Measurements from ENCODE around the gene IMPDH2.

The IMPDH2 gene

GRCh38 chr3:49035281-49035680 is 6.1 kb upstream of the IMPDH2 start:
- H3K4me3 ChIP-seq (ENCODE audit: low read length), result no peak overlapping the region
- no peak for TF ChIP-seq CTCF (conservative IDR thresholded peaks at IDR 0.05; ENCODE audit: low read length)
- no peak for DNase-seq (ENCODE audit: low read depth)

GRCh38 chr3:49034650-49035049 is 5.5 kb upstream of the IMPDH2 start:
- TF ChIP-seq CTCF (conservative IDR thresholded peaks at IDR 0.05; ENCODE audit: low read length), result no peak
- DNase-seq (ENCODE audit: low read depth), result no peak
- no peak overlapping the region for H3K4me3 ChIP-seq (ENCODE audit: low read length)

- no peak for TF ChIP-seq CTCF (conservative IDR thresholded peaks at IDR 0.05; ENCODE audit: low read length)
- no peak for DNase-seq (ENCODE audit: low read depth)
- H3K4me3 ChIP-seq (ENCODE audit: low read length), result no peak overlapping the region
Observed at GRCh38 chr3:49032646-49033304, 3.6 kb upstream of the IMPDH2 start.

- TF ChIP-seq CTCF (conservative IDR thresholded peaks at IDR 0.05; ENCODE audit: low read length), result no peak
- no peak for DNase-seq (ENCODE audit: low read depth)
- no peak overlapping the region for H3K4me3 ChIP-seq (ENCODE audit: low read length)
Observed at GRCh38 chr3:49030321-49030720, 1.1 kb upstream of the IMPDH2 start.

GRCh38 chr3:49029563-49029884 is 326 bp upstream of the IMPDH2 start:
- no peak for TF ChIP-seq CTCF (conservative IDR thresholded peaks at IDR 0.05; ENCODE audit: low read length)
- peak overlapping the region; percentile 28 for H3K4me3 ChIP-seq (ENCODE audit: low read length)
- DNase-seq (ENCODE audit: low read depth), result no peak

GRCh38 chr3:49028298-49028672 is 913 bp downstream of the IMPDH2 start:
- no peak for TF ChIP-seq CTCF (conservative IDR thresholded peaks at IDR 0.05; ENCODE audit: low read length)
- H3K4me3 ChIP-seq (ENCODE audit: low read length), result peak overlapping the region; percentile 97
- DNase-seq (ENCODE audit: low read depth), result no peak

GRCh38 chr3:49027634-49028033 is 1.6 kb downstream of the IMPDH2 start:
- H3K4me3 ChIP-seq (ENCODE audit: low read length), result peak overlapping the region; percentile 5
- TF ChIP-seq CTCF (conservative IDR thresholded peaks at IDR 0.05; ENCODE audit: low read length), result no peak
- no peak for DNase-seq (ENCODE audit: low read depth)

Measured in AG10803 (cell line).